Astrocyte of the hippocampus (primary cell): ENCODE results near the gene EIF4E.
"Not testable (repeated sequence)": the region's sequence is repeated elsewhere in the genome, so short reads cannot be mapped to it uniquely, and the experiment has no call there.

Experiments
- DNase-seq: peaks from one replicate; pipeline ENCODE4 v3.0.0; 2011; ENCODE audit warnings: low read depth, low spot score

Gene EIF4E

GRCh38 chr4:98928505-98929340, at the start of gene EIF4E:
EIF4E (minus strand) TSS chr4:98929133; CDS start chr4:98929112, 21 bp downstream.
- peak; percentile 99 for DNase-seq

GRCh38 chr4:98977557-98977956, 48.6 kb upstream of the EIF4E start:
- no peak for DNase-seq

GRCh38 chr4:98976716-98977115, 47.8 kb upstream of the EIF4E start:
- peak; percentile 32 for DNase-seq

GRCh38 chr4:98969878-98970785, 41.2 kb upstream of the EIF4E start:
- DNase-seq = no peak

- DNase-seq = no peak
These were observed 38.9 kb upstream of the EIF4E start for GRCh38 chr4:98967786-98968329.

GRCh38 chr4:98966926-98967325, 38.0 kb upstream of the EIF4E start:
- no peak for DNase-seq

- DNase-seq = no peak
These were observed 34.9 kb upstream of the EIF4E start for GRCh38 chr4:98963538-98964433.

GRCh38 chr4:98961770-98962169, 32.8 kb upstream of the EIF4E start:
- DNase-seq = no peak

GRCh38 chr4:98959411-98959810, 30.5 kb upstream of the EIF4E start:
- DNase-seq = no peak

GRCh38 chr4:98958065-98958464, 29.1 kb upstream of the EIF4E start:
- DNase-seq = no peak

GRCh38 chr4:98955229-98955628, 26.3 kb upstream of the EIF4E start:
- DNase-seq = no peak

GRCh38 chr4:98951710-98952109, 22.8 kb upstream of the EIF4E start:
- no peak for DNase-seq

- DNase-seq = no peak
These were observed 22.0 kb upstream of the EIF4E start for GRCh38 chr4:98950925-98951324.

GRCh38 chr4:98946359-98946758, 17.4 kb upstream of the EIF4E start:
- no peak for DNase-seq

- DNase-seq = no peak
These were observed 16.4 kb upstream of the EIF4E start for GRCh38 chr4:98945297-98945850.

- peak; percentile 83 for DNase-seq
These were observed 11.0 kb upstream of the EIF4E start for GRCh38 chr4:98939892-98940298.

- no peak for DNase-seq
These were observed 10.5 kb upstream of the EIF4E start for GRCh38 chr4:98939438-98939837.

GRCh38 chr4:98937986-98938720, 9.2 kb upstream of the EIF4E start:
- peak; percentile 39 for DNase-seq

GRCh38 chr4:98935633-98936032, 6.7 kb upstream of the EIF4E start:
- no peak for DNase-seq

GRCh38 chr4:98934851-98935250, 5.9 kb upstream of the EIF4E start:
- DNase-seq = not testable (repeated sequence)
